Fibroblast of skin of right quadriceps (primary cell): Measurements from ENCODE around the gene HIF1AN.
"Not testable (repeated sequence)": the region's sequence is repeated elsewhere in the genome, so short reads cannot be mapped to it uniquely, and the experiment has no call there.

Source experiments
- DNase-seq: peaks from one replicate; pipeline ENCODE4 v3.0.0-alpha.2; 2013

Gene HIF1AN

GRCh38 chr10:100567826-100568225 is 32.1 kb downstream of the HIF1AN start:
- DNase-seq = no peak

- DNase-seq = no peak
These were observed 33.2 kb downstream of the HIF1AN start for GRCh38 chr10:100568912-100569311.

- DNase-seq = no peak
These were observed 34.1 kb downstream of the HIF1AN start for GRCh38 chr10:100569687-100570481.

GRCh38 chr10:100570506-100570905 is 34.8 kb downstream of the HIF1AN start:
- no peak for DNase-seq

GRCh38 chr10:100571084-100571856 is 35.5 kb downstream of the HIF1AN start:
- no peak for DNase-seq

- not testable (repeated sequence) for DNase-seq
These were observed 39.4 kb downstream of the HIF1AN start for GRCh38 chr10:100575146-100575545.

- no peak for DNase-seq
These were observed 40.0 kb downstream of the HIF1AN start for GRCh38 chr10:100575585-100576281.

GRCh38 chr10:100576282-100576635 is 40.5 kb downstream of the HIF1AN start:
- no peak for DNase-seq

- DNase-seq = no peak
These were observed 43.7 kb downstream of the HIF1AN start for GRCh38 chr10:100579261-100580090.

- DNase-seq = no peak
These were observed 51.2 kb downstream of the HIF1AN start for GRCh38 chr10:100586959-100587358.

- no peak for DNase-seq
These were observed 62.4 kb downstream of the HIF1AN start for GRCh38 chr10:100598166-100598565.

- no peak for DNase-seq
These were observed 64.5 kb downstream of the HIF1AN start for GRCh38 chr10:100600218-100600617.

- no peak for DNase-seq
These were observed 71.7 kb downstream of the HIF1AN start for GRCh38 chr10:100607439-100607838.
